HepG2 (cell line): ENCODE results near the gene BUB1B. TPM values are rescaled to one million over a fixed set of nuclear protein-coding genes. Genes with fewer than 3 reads are reported as not detected.

Experiments
- ATAD3A ChIP-seq: sonication (generic); formaldehyde crosslinking; IDR thresholded peaks from 2 replicates; pipeline ENCODE4 v1.4.0; 2020; ENCODE audit warnings: missing genetic modification reagents
- CBX2 ChIP-seq, 2 experiments: fragments of 200-600 bp in 1 of 2; sonication (generic); formaldehyde crosslinking in 1 of 2; IDR thresholded peaks; 2 replicates each; pipeline versions ENCODE4 v1.7.0 to v1.8.1; 2018 to 2022; ENCODE audit warnings: low read depth in 2 of 2, low read length in 1 of 2, mild to moderate bottlenecking in 1 of 2, missing genetic modification reagents in 1 of 2
- CCDC6 ChIP-seq: sonication (generic); formaldehyde crosslinking; IDR thresholded peaks from 2 replicates; pipeline ENCODE4 v1.8.1; 2022; ENCODE audit warnings: mild to moderate bottlenecking, missing genetic modification reagents, moderate library complexity
- CEBPB ChIP-seq: IDR thresholded peaks from 2 replicates; pipeline ENCODE4 v1.6.1; 2011; ENCODE audit warnings: low read depth, low read length, improper control_type of control experiment, borderline replicate concordance
- ELF1 ChIP-seq: sonication (generic); formaldehyde crosslinking; IDR thresholded peaks from 2 replicates; pipeline ENCODE4 v1.4.0; 2020; ENCODE audit warnings: missing genetic modification reagents
- ELF3 ChIP-seq: IDR thresholded peaks from 2 replicates; pipeline ENCODE4 v1.6.1; 2016; ENCODE audit warnings: missing genetic modification reagents, missing compliant biosample characterization
- GABPA ChIP-seq, 2 experiments: IDR thresholded peaks; 2 replicates each; pipeline ENCODE4 v1.6.1; 2011 to 2016; ENCODE audit warnings: low read depth in 2 of 2, low read length in 1 of 2, missing biosample characterization in 1 of 2, missing genetic modification characterization in 1 of 2
- KMT2A ChIP-seq: sonication (generic); formaldehyde crosslinking; IDR thresholded peaks from 2 replicates; pipeline ENCODE4 v1.4.0; 2020; ENCODE audit warnings: missing genetic modification reagents
- MIER2 ChIP-seq: IDR thresholded peaks from 2 replicates; pipeline ENCODE4 v1.6.1; 2016; ENCODE audit warnings: missing biosample characterization, missing genetic modification reagents
- NFKB2 ChIP-seq: sonication (generic); formaldehyde crosslinking; IDR thresholded peaks from 2 replicates; pipeline ENCODE4 v1.4.0; 2020; ENCODE audit warnings: missing genetic modification reagents, borderline replicate concordance
- NR2F6 ChIP-seq, 2 experiments: IDR thresholded peaks; 2 replicates each; pipeline ENCODE4 v1.6.1; 2016; ENCODE audit warnings: antibody characterized with exemption in 1 of 2, mild to moderate bottlenecking in 1 of 2
- TCF7 ChIP-seq: sonication (generic); IDR thresholded peaks from 2 replicates; pipeline ENCODE4 v1.6.1; 2016; ENCODE audit warnings: antibody characterized with exemption, low read depth
- YEATS4 ChIP-seq: sonication (generic); formaldehyde crosslinking; IDR thresholded peaks from 2 replicates; pipeline ENCODE4 v1.4.0; 2020; ENCODE audit warnings: missing genetic modification reagents, borderline replicate concordance
- ZFP36L2 ChIP-seq: sonication (generic); formaldehyde crosslinking; IDR thresholded peaks from 2 replicates; pipeline ENCODE4 v1.4.0; 2020; ENCODE audit warnings: missing genetic modification reagents
- ZFP41 ChIP-seq: sonication (generic); formaldehyde crosslinking; IDR thresholded peaks from 2 replicates; pipeline ENCODE4 v1.4.0; 2020; ENCODE audit warnings: mild to moderate bottlenecking, missing genetic modification reagents, borderline replicate concordance
- ZNF138 ChIP-seq: sonication (generic); formaldehyde crosslinking; IDR thresholded peaks from 2 replicates; pipeline ENCODE4 v1.5.0; 2020; ENCODE audit warnings: mild to moderate bottlenecking, low read depth, missing genetic modification reagents
- ZNF34 ChIP-seq: sonication (generic); formaldehyde crosslinking; IDR thresholded peaks from 2 replicates; pipeline ENCODE4 v1.4.0; 2020; ENCODE audit warnings: mild to moderate bottlenecking, missing genetic modification reagents, borderline replicate concordance
- ZNF737 ChIP-seq: sonication (generic); formaldehyde crosslinking; IDR thresholded peaks from 2 replicates; pipeline ENCODE4 v1.5.0; 2020; ENCODE audit warnings: missing genetic modification reagents, mild to moderate bottlenecking, borderline replicate concordance
- polyA plus RNA-seq, 8 experiments: library from polyadenylated mRNA; depleted of rRNA in 3 of 8; stranded (reverse) in 7 of 8; unstranded in 1 of 8; fragments of >200 nt; fragmentation: Illumina TruSeq in 4 of 8; extraction: Trizol in 4 of 8; gene quantifications; 2 replicates each; pipeline versions ENCODE4 v1.2.1 to v1.2.3, GENCODE V29; 2011 to 2016; ENCODE audit warnings: low read depth in 4 of 8, missing spikeins in 1 of 8, mixed read lengths in 1 of 8; ENCODE audit not compliant: insufficient read depth in 1 of 8
- total RNA-seq, 5 experiments: library from RNA; depleted of rRNA; stranded (reverse); fragments of >200 nt; fragmentation: Illumina TruSeq; extraction: Trizol; gene quantifications; 2 replicates each; pipeline ENCODE4 v1.2.3, GENCODE V29; 2016; ENCODE audit warnings: low read depth in 1 of 5
- TF ChIP-seq, protein P1 (sequence below): IDR thresholded peaks from 2 replicates; pipeline ENCODE4 v1.4.0; 2020; ENCODE audit warnings: mild to moderate bottlenecking, missing genetic modification reagents
- TF ChIP-seq, protein P2 (sequence below): sonication (generic); formaldehyde crosslinking; IDR thresholded peaks from 2 replicates; pipeline ENCODE4 v1.4.0; 2020; ENCODE audit warnings: missing genetic modification reagents
- TF ChIP-seq, protein P3 (sequence below): sonication (generic); formaldehyde crosslinking; IDR thresholded peaks from 2 replicates; pipeline ENCODE4 v1.5.0; 2020; ENCODE audit warnings: missing genetic modification reagents
- TF ChIP-seq, protein P4 (sequence below): sonication (generic); formaldehyde crosslinking; IDR thresholded peaks from 2 replicates; pipeline ENCODE4 v1.5.1; 2020; ENCODE audit warnings: mild to moderate bottlenecking, missing genetic modification reagents, moderate library complexity

Gene BUB1B
- total and polyA plus RNA-seq, 2 of the 13 experiments (the other 11 are each of a cell fraction or from before 2014, with no cell fraction given), result 26.2 to 63.5 TPM

DNA sequence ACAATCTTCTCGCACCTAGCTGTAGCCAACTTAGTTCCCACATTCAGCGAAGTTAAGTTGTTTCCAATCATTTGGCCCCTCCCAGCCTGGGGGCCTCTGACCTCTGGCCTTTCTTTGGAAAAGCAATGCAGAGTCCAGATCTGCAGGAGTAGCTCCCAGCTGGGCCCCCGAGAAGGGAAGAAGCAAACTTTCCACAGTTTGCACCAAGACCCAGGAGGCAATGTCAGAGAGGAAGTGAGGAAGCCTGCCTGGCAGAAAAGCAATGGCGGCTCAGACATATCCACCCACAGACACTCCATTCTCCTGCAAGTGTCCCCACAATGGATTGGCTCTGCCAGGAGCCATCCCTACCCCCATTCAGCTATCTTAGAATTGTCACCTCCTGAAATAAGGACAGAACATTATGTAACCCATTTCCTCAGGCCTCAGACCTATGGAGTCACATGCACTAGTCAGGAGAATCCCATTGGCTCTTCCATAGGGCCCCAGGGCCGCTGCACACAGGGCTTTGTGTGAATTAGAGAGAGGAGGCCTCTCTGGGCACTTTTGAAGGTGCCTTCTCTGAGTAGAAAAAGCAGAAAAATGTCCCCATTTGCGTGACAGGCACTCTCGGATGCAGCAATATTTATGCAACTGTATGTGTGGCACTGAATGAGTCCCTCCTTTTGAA lies 3.0 kb upstream of the BUB1B start (continued):
- TF ChIP-seq, protein P1, sequence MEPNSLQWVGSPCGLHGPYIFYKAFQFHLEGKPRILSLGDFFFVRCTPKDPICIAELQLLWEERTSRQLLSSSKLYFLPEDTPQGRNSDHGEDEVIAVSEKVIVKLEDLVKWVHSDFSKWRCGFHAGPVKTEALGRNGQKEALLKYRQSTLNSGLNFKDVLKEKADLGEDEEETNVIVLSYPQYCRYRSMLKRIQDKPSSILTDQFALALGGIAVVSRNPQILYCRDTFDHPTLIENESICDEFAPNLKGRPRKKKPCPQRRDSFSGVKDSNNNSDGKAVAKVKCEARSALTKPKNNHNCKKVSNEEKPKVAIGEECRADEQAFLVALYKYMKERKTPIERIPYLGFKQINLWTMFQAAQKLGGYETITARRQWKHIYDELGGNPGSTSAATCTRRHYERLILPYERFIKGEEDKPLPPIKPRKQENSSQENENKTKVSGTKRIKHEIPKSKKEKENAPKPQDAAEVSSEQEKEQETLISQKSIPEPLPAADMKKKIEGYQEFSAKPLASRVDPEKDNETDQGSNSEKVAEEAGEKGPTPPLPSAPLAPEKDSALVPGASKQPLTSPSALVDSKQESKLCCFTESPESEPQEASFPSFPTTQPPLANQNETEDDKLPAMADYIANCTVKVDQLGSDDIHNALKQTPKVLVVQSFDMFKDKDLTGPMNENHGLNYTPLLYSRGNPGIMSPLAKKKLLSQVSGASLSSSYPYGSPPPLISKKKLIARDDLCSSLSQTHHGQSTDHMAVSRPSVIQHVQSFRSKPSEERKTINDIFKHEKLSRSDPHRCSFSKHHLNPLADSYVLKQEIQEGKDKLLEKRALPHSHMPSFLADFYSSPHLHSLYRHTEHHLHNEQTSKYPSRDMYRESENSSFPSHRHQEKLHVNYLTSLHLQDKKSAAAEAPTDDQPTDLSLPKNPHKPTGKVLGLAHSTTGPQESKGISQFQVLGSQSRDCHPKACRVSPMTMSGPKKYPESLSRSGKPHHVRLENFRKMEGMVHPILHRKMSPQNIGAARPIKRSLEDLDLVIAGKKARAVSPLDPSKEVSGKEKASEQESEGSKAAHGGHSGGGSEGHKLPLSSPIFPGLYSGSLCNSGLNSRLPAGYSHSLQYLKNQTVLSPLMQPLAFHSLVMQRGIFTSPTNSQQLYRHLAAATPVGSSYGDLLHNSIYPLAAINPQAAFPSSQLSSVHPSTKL, result no peak
- TF ChIP-seq ATAD3A (no peak), TCF7 (no peak), GABPA (IDR thresholded peaks at IDR 0.05; ENCODE audit: low read depth, low read length) (no peak), GABPA (CRISPR knock-in tag; IDR thresholded peaks at IDR 0.05; ENCODE audit: low read depth) (no peak), ZNF138 (CRISPR knock-in tag) (no peak), CBX2 (IDR thresholded peaks at IDR 0.05; ENCODE audit: low read depth, low read length) (no peak), CBX2 (CRISPR knock-in tag; IDR thresholded peaks at IDR 0.05; ENCODE audit: low read depth) (no peak), ELF3 (CRISPR knock-in tag) (no peak), ZNF737 (no peak), CEBPB (no peak), KMT2A (no peak), CCDC6 (CRISPR knock-in tag) (no peak), ZFP41 (CRISPR knock-in tag) (no peak), NR2F6 (IDR thresholded peaks at IDR 0.05) (peak; percentile 78), NR2F6 (CRISPR knock-in tag; IDR thresholded peaks at IDR 0.05) (peak; percentile 57; the same call in 1 of the 2 replicates), ZNF34 (CRISPR knock-in tag) (no peak), ELF1 (no peak), ZFP36L2 (CRISPR knock-in tag) (no peak), MIER2 (CRISPR knock-in tag) (no peak), NFKB2 (CRISPR knock-in tag) (no peak), YEATS4 (no peak)
- TF ChIP-seq, protein P2, sequence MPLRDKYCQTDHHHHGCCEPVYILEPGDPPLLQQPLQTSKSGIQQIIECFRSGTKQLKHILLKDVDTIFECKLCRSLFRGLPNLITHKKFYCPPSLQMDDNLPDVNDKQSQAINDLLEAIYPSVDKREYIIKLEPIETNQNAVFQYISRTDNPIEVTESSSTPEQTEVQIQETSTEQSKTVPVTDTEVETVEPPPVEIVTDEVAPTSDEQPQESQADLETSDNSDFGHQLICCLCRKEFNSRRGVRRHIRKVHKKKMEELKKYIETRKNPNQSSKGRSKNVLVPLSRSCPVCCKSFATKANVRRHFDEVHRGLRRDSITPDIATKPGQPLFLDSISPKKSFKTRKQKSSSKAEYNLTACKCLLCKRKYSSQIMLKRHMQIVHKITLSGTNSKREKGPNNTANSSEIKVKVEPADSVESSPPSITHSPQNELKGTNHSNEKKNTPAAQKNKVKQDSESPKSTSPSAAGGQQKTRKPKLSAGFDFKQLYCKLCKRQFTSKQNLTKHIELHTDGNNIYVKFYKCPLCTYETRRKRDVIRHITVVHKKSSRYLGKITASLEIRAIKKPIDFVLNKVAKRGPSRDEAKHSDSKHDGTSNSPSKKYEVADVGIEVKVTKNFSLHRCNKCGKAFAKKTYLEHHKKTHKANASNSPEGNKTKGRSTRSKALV (CRISPR knock-in tag), result no peak
- TF ChIP-seq, protein P3, sequence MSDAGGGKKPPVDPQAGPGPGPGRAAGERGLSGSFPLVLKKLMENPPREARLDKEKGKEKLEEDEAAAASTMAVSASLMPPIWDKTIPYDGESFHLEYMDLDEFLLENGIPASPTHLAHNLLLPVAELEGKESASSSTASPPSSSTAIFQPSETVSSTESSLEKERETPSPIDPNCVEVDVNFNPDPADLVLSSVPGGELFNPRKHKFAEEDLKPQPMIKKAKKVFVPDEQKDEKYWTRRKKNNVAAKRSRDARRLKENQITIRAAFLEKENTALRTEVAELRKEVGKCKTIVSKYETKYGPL (CRISPR knock-in tag), result no peak
- TF ChIP-seq, protein P4, sequence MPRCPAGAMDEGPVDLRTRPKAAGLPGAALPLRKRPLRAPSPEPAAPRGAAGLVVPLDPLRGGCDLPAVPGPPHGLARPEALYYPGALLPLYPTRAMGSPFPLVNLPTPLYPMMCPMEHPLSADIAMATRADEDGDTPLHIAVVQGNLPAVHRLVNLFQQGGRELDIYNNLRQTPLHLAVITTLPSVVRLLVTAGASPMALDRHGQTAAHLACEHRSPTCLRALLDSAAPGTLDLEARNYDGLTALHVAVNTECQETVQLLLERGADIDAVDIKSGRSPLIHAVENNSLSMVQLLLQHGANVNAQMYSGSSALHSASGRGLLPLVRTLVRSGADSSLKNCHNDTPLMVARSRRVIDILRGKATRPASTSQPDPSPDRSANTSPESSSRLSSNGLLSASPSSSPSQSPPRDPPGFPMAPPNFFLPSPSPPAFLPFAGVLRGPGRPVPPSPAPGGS, result no peak
